Activated naive CD4-positive, alpha-beta T cell treated with anti-CD3 and anti-CD28 coated beads, Interleukin-2, amount 10 ng/mL, durations not matched to agents 7 days and 5 days (primary cell): ENCODE measurements around the gene IGF1R.

ENCODE experiments used
- CTCF ChIA-PET: fragments of 350-600 bp; sonication (Branson Sonifier 250); formaldehyde crosslinking; loops from one replicate; lab custom pipeline; 2021; ENCODE audit warnings: antibody characterized with exemption; lab: Charles Lee
- DNase-seq: peaks from one replicate; pipeline ENCODE4 v3.0.0-alpha.2; 2020
- H3K27ac Mint-ChIP-seq: one replicate; pipeline ENCODE4 v1.8.0; 2021; ENCODE audit warnings: mild to moderate bottlenecking, moderate library complexity, mixed read lengths
- H3K27me3 Mint-ChIP-seq: one replicate; pipeline ENCODE4 v1.8.0; 2021; ENCODE audit warnings: mild to moderate bottlenecking, mixed read lengths
- H3K36me3 Mint-ChIP-seq: one replicate; pipeline ENCODE4 v1.8.0; 2021; ENCODE audit warnings: mixed read lengths
- H3K4me1 Mint-ChIP-seq: one replicate; pipeline ENCODE4 v1.8.0; 2021; ENCODE audit warnings: mixed read lengths
- H3K4me3 Mint-ChIP-seq: one replicate; pipeline ENCODE4 v1.8.0; 2021; ENCODE audit warnings: mild to moderate bottlenecking, moderate library complexity, mixed read lengths
- H3K9me3 Mint-ChIP-seq: one replicate; pipeline ENCODE4 v1.8.0; 2021; ENCODE audit warnings: mixed read lengths

The IGF1R gene

DNA sequence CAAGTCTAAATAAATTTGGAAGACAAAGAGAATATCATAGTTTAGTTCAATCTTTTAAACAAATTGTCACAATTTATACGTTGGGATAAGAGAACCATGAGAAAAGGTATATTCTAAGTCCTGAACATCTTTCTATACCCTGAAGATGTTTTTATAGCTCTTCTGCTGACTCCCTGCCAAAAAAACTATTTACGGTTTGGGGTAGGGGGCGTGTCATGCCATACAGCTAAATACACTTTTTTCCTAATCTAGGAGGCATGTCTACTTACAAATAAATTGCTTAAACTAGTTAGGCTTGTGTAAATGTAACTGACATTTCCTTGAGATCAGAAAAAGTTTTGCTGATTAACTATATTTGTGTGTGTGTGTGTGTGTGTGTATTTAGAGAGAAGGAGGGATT is 195.9 kb downstream of the IGF1R start:
- H3K27ac Mint-ChIP-seq: no peak overlapping the region
- peaks cover 1% of the 10 kb centered on the region for H3K36me3 Mint-ChIP-seq
- peaks cover 2% of the 10 kb centered on the region for H3K9me3 Mint-ChIP-seq
- H3K4me3 Mint-ChIP-seq: no peak overlapping the region
- CTCF ChIA-PET: interaction anchor here (1.0 kb wide), 1 partner anchor 12 kb away, joined by 3 read pairs; no protein-coding TSS in a partner anchor
- H3K4me1 Mint-ChIP-seq: peaks cover 7% of the 10 kb centered on the region
- H3K27me3 Mint-ChIP-seq: no peaks in the 10 kb centered on the region
- no peak for DNase-seq

DNA sequence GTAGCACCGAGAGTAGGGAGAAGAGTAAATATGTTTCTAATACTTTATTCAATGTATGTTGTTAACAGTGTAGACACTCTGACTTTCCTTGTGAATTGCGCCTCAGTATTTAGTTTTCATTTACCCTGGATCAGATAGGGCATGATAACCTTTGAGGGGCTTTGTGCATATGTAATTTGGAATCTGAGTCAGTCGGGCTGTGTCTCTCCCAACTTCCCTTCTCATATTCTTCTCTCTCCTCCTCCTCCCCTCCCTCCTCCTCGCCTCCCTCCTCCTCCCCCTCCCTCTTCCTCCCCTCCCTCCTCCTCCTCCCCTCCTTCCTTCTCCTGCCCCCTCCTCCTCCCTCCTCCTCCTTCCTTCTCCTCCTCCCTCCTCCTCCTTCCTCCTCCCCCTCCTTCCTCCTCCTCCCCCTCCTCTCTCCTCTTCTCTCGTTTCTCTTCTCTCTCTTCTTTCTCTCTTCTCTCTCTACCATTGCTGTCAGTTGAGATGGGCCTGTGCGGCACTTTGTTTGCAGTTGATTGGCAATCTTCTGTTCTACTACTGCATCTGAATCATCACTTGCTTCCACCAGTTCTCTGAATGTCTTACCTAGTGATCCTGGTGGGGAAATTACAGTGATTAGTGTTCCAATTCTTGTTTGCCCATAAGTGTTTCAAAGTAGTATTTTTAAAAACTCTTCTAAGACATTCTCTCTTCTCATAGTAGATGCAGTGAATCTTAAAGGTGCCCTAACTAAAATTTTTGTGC is 197.0 kb downstream of the IGF1R start:
- peaks cover 13% of the 10 kb centered on the region for H3K4me1 Mint-ChIP-seq
- H3K27ac Mint-ChIP-seq: no peak overlapping the region
- no peaks in the 10 kb centered on the region for H3K36me3 Mint-ChIP-seq
- DNase-seq: no peak
- no peaks in the 10 kb centered on the region for H3K27me3 Mint-ChIP-seq
- CTCF ChIA-PET: interaction anchor here (1.0 to 1.5 kb wide), 3 partner anchors 66 to 186 kb away, joined by 3 to 4 read pairs (median 4); no protein-coding TSS in a partner anchor
- no peaks in the 10 kb centered on the region for H3K9me3 Mint-ChIP-seq
- no peak overlapping the region for H3K4me3 Mint-ChIP-seq

DNA sequence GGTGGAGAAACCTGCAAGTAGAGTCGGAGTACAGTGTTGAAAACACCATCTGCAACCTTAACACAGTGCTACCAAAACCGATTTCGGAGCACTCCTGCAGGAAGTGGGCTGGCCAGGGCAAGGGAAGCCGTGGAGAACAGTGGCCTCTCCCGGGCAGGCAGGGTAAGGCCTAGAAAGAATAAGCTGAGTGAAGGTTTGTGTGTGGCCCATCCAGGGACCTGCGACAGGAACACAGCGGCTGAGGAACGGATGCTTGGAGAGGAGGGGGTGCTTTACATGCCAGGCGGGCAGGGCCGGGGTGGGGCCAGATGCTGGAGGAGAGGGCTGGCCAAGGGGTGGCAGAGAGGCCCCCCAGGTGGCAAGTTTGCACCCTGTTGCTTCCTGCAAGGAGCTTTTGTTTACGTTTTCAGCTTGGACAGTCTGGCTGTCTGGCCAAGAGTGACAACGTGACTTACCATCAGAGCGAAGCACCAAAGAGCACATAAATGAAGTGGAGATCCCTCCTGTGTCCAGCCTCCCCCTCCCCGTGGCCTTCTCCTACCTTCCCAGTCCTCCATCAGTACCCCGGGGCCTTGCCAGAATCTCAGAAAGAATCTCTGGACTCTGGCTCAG is 202.7 kb downstream of the IGF1R start:
- peak overlapping the region; percentile 90 for H3K4me3 Mint-ChIP-seq
- peaks cover 44% of the 10 kb centered on the region for H3K4me1 Mint-ChIP-seq
- no peaks in the 10 kb centered on the region for H3K27me3 Mint-ChIP-seq
- no peaks in the 10 kb centered on the region for H3K36me3 Mint-ChIP-seq
- peak; percentile 86 for DNase-seq
- CTCF ChIA-PET: interaction anchor here (0.5 to 1.5 kb wide), 10 partner anchors 9 to 956 kb away, joined by 3 to 4 read pairs (median 3); no protein-coding TSS in a partner anchor
- H3K27ac Mint-ChIP-seq: peak overlapping the region; percentile 97
- no peaks in the 10 kb centered on the region for H3K9me3 Mint-ChIP-seq

DNA sequence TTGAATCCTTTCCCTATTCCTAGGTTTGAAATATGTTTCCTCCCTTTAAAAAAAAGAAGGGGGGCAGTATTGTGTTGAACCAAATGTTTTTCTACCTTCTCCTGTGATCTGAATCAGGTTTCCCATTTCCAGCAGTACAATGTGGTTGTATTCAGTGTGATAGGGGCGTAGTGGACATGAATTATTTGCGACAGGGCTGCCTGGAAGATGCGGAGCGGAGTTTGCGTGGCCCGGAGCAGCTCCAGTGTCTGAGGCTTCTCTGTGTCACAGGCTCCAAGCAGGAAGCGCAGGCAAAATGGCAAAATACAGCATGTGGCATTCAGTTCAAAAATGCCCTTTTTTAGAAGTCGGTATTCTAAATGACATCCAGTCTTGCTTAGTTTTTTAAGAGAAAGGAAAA is 204.8 kb downstream of the IGF1R start:
- H3K4me1 Mint-ChIP-seq: peaks cover 48% of the 10 kb centered on the region

DNA sequence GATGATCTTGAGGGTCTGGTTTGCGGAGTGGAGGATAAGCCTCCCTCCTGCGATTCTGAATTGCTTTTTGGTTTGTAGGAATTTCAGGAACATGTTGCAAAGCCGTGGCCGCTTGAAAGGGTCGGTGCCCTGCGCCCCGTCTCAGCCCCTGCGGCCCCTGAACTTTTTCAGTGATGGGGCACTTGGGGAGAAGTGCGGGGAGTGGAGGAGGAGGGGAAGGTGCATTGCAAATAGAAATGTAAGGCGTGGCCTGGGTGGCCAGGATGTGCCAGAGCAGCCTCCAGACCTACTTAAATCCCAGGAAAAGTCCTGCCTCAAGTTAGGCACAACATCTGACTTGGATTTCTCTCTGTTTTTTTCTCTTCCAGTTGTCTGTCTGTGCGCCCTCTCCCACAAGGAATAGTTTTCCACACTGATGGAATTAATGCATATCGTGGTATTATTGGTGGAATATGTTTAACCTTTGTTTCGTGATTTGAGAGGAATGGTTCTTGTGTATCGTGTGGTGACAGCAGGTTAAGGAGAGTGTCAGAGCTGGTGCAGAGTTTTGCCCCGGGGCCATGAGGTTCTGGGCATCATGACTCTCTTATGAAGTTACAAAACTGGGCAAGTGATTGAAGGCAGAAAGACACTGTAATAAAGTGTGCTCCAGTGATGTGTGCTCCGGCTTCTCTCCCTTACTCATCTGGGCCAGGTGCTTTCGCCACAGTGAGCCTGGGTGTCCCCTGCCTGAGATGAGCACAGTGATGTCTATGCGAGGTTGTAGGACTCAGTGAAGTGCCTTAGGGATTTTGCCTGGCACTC is 205.5 kb downstream of the IGF1R start:
- H3K36me3 Mint-ChIP-seq: no peaks in the 10 kb centered on the region
- no peaks in the 10 kb centered on the region for H3K27me3 Mint-ChIP-seq
- DNase-seq: no peak
- peak overlapping the region; percentile 97 for H3K27ac Mint-ChIP-seq
- CTCF ChIA-PET: no interaction called here
- H3K9me3 Mint-ChIP-seq: no peaks in the 10 kb centered on the region
- peak overlapping the region; percentile 90 for H3K4me3 Mint-ChIP-seq
- H3K4me1 Mint-ChIP-seq: peaks cover 55% of the 10 kb centered on the region

More for the DNA sequence above, 204.8 kb downstream of the IGF1R start:
- Mint-ChIP-seq H3K27ac (peak overlapping the region; percentile 97), H3K36me3 (no peaks in the 10 kb centered on the region), H3K4me3 (peak overlapping the region; percentile 90), H3K27me3 (no peaks in the 10 kb centered on the region), H3K9me3 (no peaks in the 10 kb centered on the region)
- peak; percentile 86 for DNase-seq
- CTCF ChIA-PET: no interaction called here

DNA sequence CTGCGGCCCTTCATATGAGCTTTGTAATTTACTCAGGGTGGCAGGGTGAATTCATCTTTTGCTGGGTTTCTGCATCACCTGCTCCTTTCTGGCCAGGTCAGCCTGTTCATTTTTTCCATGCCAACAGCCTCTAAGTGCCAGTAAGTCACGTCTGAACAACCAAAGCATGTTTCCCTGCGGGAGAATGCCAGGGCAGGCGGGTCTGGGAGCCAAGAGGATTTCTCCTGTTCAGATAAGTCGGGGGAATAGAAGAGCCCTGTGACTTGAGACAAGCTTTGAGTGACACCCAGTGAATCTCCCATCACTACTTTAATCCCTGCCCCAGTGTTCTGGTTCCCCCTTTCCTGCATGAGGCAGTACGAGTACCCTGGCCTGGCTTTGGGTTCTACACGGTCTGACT is 206.2 kb downstream of the IGF1R start:
- H3K4me3 Mint-ChIP-seq: no peak overlapping the region
- H3K4me1 Mint-ChIP-seq: peaks cover 61% of the 10 kb centered on the region
- no peaks in the 10 kb centered on the region for H3K36me3 Mint-ChIP-seq
- no peaks in the 10 kb centered on the region for H3K27me3 Mint-ChIP-seq
- H3K9me3 Mint-ChIP-seq: no peaks in the 10 kb centered on the region
- CTCF ChIA-PET: no interaction called here
- DNase-seq: no peak
- H3K27ac Mint-ChIP-seq: no peak overlapping the region

DNA sequence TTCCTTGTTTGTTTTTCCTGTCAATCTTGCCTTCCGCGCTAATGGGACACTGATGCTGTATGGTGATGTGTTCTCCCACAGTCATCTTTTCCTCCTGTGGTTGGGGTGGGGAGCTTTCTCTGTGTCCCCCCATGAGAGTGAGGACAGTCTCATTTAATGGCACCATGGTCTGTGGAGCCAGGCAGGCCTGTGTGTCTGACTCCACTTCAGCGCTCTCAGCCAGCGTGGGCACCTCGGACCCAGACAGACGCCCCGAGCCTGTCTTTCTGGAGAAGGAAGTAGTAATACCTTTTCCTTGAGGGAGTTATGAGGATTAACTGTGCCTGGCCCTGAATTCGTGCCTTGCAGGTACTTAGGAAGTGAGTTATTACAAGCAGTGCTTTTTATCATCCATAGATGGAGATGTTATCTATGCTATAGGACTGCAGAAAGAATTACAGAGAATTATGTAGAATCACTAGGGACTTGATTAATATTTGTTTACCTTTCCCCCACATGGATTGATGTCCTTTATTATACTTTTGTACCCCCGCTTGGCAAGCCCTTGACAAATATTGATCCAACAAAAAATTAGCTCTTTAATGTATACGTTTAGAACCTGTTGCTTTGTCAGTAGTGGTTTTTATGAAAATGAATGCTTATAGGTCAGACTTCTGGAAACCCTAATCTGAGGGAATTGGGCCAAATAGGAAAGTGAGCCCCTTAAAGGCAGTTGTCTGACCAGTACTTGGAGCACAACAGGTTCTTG is 206.9 kb downstream of the IGF1R start:
- H3K27me3 Mint-ChIP-seq: no peaks in the 10 kb centered on the region
- H3K27ac Mint-ChIP-seq: peak overlapping the region; percentile 58
- CTCF ChIA-PET: interaction anchor here (1.3 to 1.4 kb wide), 3 partner anchors 11 to 208 kb away, joined by 3 to 6 read pairs (median 5); no protein-coding TSS in a partner anchor

DNA sequence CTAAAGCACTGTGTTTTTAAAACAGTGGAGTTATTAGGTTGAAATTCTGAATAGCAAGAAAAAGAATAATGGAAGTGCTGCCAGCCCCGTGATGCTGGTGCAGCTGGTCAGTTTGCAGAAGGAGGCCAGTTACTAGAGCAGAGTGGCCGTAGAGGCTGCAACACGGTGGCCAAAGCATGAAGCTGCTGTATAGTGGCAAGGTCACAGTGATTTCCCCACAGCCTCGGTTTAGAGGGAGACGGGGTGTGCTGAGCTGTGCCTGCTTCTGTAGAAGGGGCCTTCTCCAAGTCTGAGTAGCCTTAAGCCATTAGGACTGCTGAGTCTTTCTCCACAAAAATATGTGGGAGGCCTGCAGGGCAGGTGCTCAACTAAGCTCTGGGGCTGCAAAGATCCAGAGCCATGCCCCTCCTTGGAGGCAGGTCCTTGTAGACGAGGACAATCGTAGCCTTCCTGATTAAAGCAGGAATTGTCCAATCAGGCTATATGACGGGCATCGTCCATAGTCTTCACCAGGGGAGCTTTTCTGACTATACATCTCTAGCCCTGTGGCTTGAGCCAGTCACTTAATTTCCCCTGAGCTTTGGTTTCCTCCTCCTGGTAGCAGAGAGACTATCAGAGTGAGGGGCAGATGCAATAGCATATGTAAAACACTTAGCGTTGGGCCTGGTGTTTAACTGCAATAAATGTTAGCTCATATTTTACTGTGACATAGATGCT is 207.6 kb downstream of the IGF1R start:
- no peaks in the 10 kb centered on the region for H3K36me3 Mint-ChIP-seq
- no peak overlapping the region for H3K4me3 Mint-ChIP-seq
- H3K4me1 Mint-ChIP-seq: peaks cover 62% of the 10 kb centered on the region
- CTCF ChIA-PET: interaction anchor here (0.6 to 1.4 kb wide), 6 partner anchors 9 to 337 kb away, joined by 3 to 6 read pairs (median 4); no protein-coding TSS in a partner anchor
- no peaks in the 10 kb centered on the region for H3K9me3 Mint-ChIP-seq
- DNase-seq: no peak
- H3K27me3 Mint-ChIP-seq: no peaks in the 10 kb centered on the region
- no peak overlapping the region for H3K27ac Mint-ChIP-seq

More for the DNA sequence above, 206.9 kb downstream of the IGF1R start:
- Mint-ChIP-seq H3K36me3 (no peaks in the 10 kb centered on the region), H3K4me3 (no peak overlapping the region), H3K9me3 (no peaks in the 10 kb centered on the region), H3K4me1 (peaks cover 62% of the 10 kb centered on the region)
- no peak for DNase-seq

DNA sequence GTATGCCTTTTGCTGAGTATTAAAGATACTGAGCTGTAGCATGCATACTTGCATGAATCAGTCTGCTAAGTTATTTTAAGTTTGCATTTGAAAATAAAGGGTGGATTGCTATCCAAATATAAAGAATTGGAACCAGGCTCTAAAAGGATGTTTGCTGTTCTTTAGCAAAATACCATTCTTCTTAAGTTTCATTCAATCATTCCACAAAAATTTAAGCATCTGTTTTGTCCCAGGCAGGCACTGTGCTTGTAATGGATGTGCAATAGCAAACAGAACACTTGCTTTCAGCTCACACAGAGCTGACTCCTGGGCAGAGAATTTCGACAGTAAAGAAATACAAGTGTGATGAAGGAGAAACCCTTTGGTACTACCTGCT is 208.2 kb downstream of the IGF1R start:
- Mint-ChIP-seq H3K36me3 (no peaks in the 10 kb centered on the region), H3K27ac (no peak overlapping the region), H3K9me3 (no peaks in the 10 kb centered on the region), H3K4me1 (peaks cover 62% of the 10 kb centered on the region), H3K4me3 (no peak overlapping the region), H3K27me3 (no peaks in the 10 kb centered on the region)
- CTCF ChIA-PET: interaction anchor here (0.6 to 1.4 kb wide), 6 partner anchors 8 to 338 kb away, joined by 3 to 6 read pairs (median 4); no protein-coding TSS in a partner anchor
- DNase-seq: no peak

DNA sequence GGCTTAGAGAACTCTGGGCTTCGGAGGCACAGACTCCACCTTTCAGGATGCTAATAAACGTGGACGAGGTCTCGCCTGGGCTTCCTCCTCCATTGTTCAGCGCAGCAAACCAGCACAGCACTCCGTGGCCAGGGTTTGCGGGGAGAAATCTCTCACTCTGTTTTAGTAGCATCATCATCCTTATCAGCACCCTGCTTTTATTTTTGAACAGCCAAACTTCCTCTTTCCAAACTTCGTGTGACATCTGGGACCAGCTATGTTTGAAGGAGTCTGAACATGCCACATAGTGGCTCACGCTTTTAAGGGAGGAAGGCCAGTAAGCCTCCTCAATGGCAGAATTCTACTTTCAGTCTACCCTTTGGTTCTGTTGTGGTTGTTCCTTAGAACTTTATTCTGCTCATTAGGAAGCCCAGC is 210.3 kb downstream of the IGF1R start:
- Mint-ChIP-seq H3K9me3 (no peaks in the 10 kb centered on the region), H3K4me1 (peaks cover 55% of the 10 kb centered on the region), H3K36me3 (no peaks in the 10 kb centered on the region), H3K27ac (peak overlapping the region; percentile 58), H3K27me3 (no peaks in the 10 kb centered on the region), H3K4me3 (peak overlapping the region; percentile 9)
- CTCF ChIA-PET: interaction anchor here (2.8 kb wide), 1 partner anchor 24 kb away, joined by 12 read pairs; no protein-coding TSS in a partner anchor
- no peak for DNase-seq

DNA sequence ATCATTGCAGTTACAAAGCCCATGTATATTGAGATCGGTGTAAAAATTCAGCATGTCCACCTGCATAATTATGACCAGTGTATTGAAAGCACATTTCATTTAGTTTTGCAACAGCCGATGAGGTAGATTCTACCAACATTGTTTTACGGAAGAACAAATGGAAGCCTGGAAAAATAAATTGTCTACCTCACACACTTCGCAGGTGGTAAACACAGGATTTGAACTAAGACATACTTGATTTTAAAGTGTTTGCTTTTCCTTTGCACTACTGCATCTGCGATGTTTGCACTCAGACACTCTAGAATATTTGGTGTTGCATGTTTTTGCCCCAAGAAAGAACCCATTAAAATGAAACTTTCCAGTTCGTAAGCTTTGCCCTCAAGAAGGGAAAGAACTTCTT is 210.8 kb downstream of the IGF1R start:
- peak overlapping the region; percentile 58 for H3K27ac Mint-ChIP-seq
- H3K27me3 Mint-ChIP-seq: no peaks in the 10 kb centered on the region
- H3K36me3 Mint-ChIP-seq: no peaks in the 10 kb centered on the region
- no peak for DNase-seq
- peaks cover 49% of the 10 kb centered on the region for H3K4me1 Mint-ChIP-seq
- H3K4me3 Mint-ChIP-seq: peak overlapping the region; percentile 9
- CTCF ChIA-PET: interaction anchor here (1.3 to 2.8 kb wide), 2 partner anchors 8 to 23 kb away, joined by 3 to 12 read pairs; no protein-coding TSS in a partner anchor
- no peaks in the 10 kb centered on the region for H3K9me3 Mint-ChIP-seq

DNA sequence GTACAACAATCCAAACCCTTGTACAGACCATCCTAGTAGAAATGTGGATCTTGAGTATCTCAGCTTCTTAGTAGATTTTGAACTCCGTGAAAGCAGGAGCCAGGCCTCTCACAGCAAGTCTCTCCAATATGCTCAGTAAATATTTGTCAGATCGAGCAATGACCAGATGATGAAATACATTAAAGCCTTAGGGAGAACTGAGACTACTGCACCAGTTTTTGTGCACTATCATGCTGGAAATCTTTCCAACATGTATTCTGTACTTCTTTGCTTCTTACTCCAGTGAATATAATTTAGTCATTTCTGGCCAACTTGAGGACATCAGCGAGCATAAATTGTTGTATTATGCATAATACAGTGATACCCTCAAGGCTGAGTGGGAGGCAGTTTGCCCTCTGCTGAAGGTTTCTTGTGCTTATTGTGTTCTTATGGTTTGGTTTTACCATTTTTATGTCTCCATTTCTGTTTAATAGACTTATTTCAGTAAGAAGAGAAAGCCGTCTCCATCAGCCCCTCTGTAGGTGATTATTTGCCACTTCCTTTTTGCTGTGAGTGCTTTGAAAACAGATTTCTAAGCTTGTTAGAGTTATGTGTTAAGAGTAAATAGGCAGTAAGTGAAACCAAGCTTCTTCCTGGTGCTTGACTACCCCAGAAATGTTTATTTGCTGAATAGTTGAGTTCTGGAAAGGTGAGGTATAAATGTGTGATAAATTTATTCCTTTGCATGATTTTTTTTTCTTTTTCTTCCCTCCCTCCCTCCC is 212.1 kb downstream of the IGF1R start:
- no peaks in the 10 kb centered on the region for H3K36me3 Mint-ChIP-seq
- DNase-seq: no peak
- peak overlapping the region; percentile 71 for H3K27ac Mint-ChIP-seq
- H3K4me3 Mint-ChIP-seq: no peak overlapping the region
- CTCF ChIA-PET: interaction anchor here (1.3 kb wide), 1 partner anchor 10 kb away, joined by 3 read pairs; no protein-coding TSS in a partner anchor
- peaks cover 50% of the 10 kb centered on the region for H3K4me1 Mint-ChIP-seq
- H3K9me3 Mint-ChIP-seq: no peaks in the 10 kb centered on the region
- H3K27me3 Mint-ChIP-seq: no peaks in the 10 kb centered on the region
